Endothelial cell of umbilical vein (primary cell): ENCODE results near the gene RAB3IL1. TPM values are rescaled to one million over a fixed set of nuclear protein-coding genes. Genes with fewer than 3 reads are reported as not detected.

Experiments
- BruUV-seq: library from RNA; stranded (reverse); fragments of 400-500 nt; replicated peaks from 2 replicates; lab custom pipeline; 2021; lab: Mats Ljungman, UMichigan
- CTCF ChIA-PET: fragments of 300-600, 350-600 bp; sonication (Branson Sonifier 250); formaldehyde crosslinking; loops from one replicate; lab custom pipeline; 2021; ENCODE audit warnings: antibody characterized with exemption, inconsistent platforms; lab: Charles Lee
- POLR2A ChIA-PET: fragments of 300-600, 350-600 bp; sonication (Branson Sonifier 250); formaldehyde crosslinking; loops from one replicate; lab custom pipeline; 2021; ENCODE audit warnings: antibody characterized with exemption, inconsistent platforms; lab: Charles Lee
- DNase-seq: peaks from one replicate; pipeline ENCODE4 v3.0.0-alpha.2; 2011; ENCODE audit warnings: low read depth, low spot score
- FAIRE-seq: peaks from 2 replicates; lab custom pipeline; 2011; peaks lifted over from hg19 to GRCh38; lab: Jason Lieb, UNC
- H2AFZ ChIP-seq: 2 replicates; pipeline ENCODE4 v1.6.0; 2012; ENCODE audit warnings: low read depth, low read length, control low read depth, inconsistent platforms
- H3K27ac ChIP-seq: 2 replicates; pipeline ENCODE4 v1.5.1; 2011; ENCODE audit warnings: low read depth, mild to moderate bottlenecking, control low read depth, low read length, moderate library complexity; ENCODE audit not compliant: insufficient read depth
- H3K27me3 ChIP-seq, 2 experiments: 2 replicates each; pipeline versions ENCODE4 v1.6.0 to v1.6.1; 2011; ENCODE audit warnings: low read length in 2 of 2, mixed read lengths in 1 of 2; ENCODE audit not compliant: control insufficient read depth in 2 of 2, insufficient read depth in 2 of 2
- H3K36me3 ChIP-seq, 2 experiments: 2 replicates in 1 of 2; 3 replicates in 1 of 2; pipeline ENCODE4 v1.5.1; 2011; ENCODE audit warnings: low read length in 2 of 2, mild to moderate bottlenecking in 1 of 2, moderate library complexity in 1 of 2; ENCODE audit not compliant: control insufficient read depth in 2 of 2, insufficient read depth in 2 of 2; ENCODE audit errors: extremely low read depth in 1 of 2
- H3K4me1 ChIP-seq: 3 replicates; pipeline ENCODE4 v1.5.1; 2011; ENCODE audit warnings: mild to moderate bottlenecking, low read length; ENCODE audit not compliant: control insufficient read depth, insufficient read depth; ENCODE audit errors: extremely low read depth
- H3K4me2 ChIP-seq: 2 replicates; pipeline ENCODE4 v1.6.1; 2011; ENCODE audit warnings: low read length, control low read depth, mixed read lengths; ENCODE audit not compliant: insufficient read depth
- H3K4me3 ChIP-seq, 3 experiments: fragments of 200-600 bp in 1 of 3; sonication (generic), shearing (Covaris generic) in 1 of 3; replicated peaks in 1 of 3; 2 replicates each; pipeline ENCODE4 v1.5.1; 2011 to 2016; ENCODE audit warnings: control low read depth in 3 of 3, low read length in 3 of 3, mild to moderate bottlenecking in 2 of 3, inconsistent platforms in 1 of 3, low read depth in 1 of 3, moderate library complexity in 1 of 3; ENCODE audit not compliant: insufficient read depth in 1 of 3
- H3K79me2 ChIP-seq: 2 replicates; pipeline ENCODE4 v1.6.0; 2012; ENCODE audit warnings: low read length, inconsistent platforms; ENCODE audit not compliant: control insufficient read depth, insufficient read depth
- H3K9ac ChIP-seq: replicated peaks from 2 replicates; pipeline ENCODE3; 2011; ENCODE audit warnings: low read length, control low read depth; ENCODE audit not compliant: insufficient read depth; ENCODE audit errors: extremely low read depth
- H3K9me1 ChIP-seq: replicated peaks from 3 replicates; pipeline ENCODE4 v1.6.0; 2011; ENCODE audit warnings: mild to moderate bottlenecking, low read length; ENCODE audit not compliant: control insufficient read depth, insufficient read depth; ENCODE audit errors: extremely low read depth
- H3K9me3 ChIP-seq: replicated peaks from 2 replicates; pipeline ENCODE4 v1.5.1; 2012; ENCODE audit warnings: low read length, inconsistent platforms; ENCODE audit not compliant: control insufficient read depth, insufficient read depth
- H4K20me1 ChIP-seq: replicated peaks from 2 replicates; pipeline ENCODE3; 2011; ENCODE audit warnings: mild to moderate bottlenecking, low read length; ENCODE audit not compliant: control insufficient read depth, insufficient read depth; ENCODE audit errors: extremely low read depth
- EZH2 ChIP-seq: IDR thresholded peaks from 2 replicates; pipeline ENCODE4 v1.6.1; 2012; ENCODE audit warnings: borderline replicate concordance, low read depth, mild to moderate bottlenecking, moderate library complexity, low read length, inconsistent platforms; ENCODE audit not compliant: severe bottlenecking
- FOS ChIP-seq: IDR thresholded peaks from 2 replicates; pipeline ENCODE4 v1.6.1; 2011; ENCODE audit warnings: mild to moderate bottlenecking, low read length, moderate library complexity, borderline replicate concordance; ENCODE audit not compliant: insufficient read depth
- GATA2 ChIP-seq: IDR thresholded peaks from 2 replicates; pipeline ENCODE4 v1.7.0; 2011; ENCODE audit warnings: low read depth, mild to moderate bottlenecking, moderate library complexity, mixed read lengths, low read length; ENCODE audit not compliant: insufficient read length, insufficient read depth
- JUN ChIP-seq: IDR thresholded peaks from 2 replicates; pipeline ENCODE4 v1.6.1; 2011; ENCODE audit warnings: borderline replicate concordance, low read depth; ENCODE audit not compliant: insufficient read length, insufficient read depth
- MYC ChIP-seq: IDR thresholded peaks from one replicate; pipeline ENCODE4 v1.6.1; 2011; ENCODE audit warnings: mild to moderate bottlenecking, low read depth, low read length
- POLR2A ChIP-seq: IDR thresholded peaks from 2 replicates; pipeline ENCODE4 v1.6.1; 2012; ENCODE audit warnings: low read depth, mild to moderate bottlenecking, control low read depth, low read length
- POLR2AphosphoS5 ChIP-seq: IDR thresholded peaks from 2 replicates; pipeline ENCODE4 v1.6.1; 2012; ENCODE audit warnings: low read depth, mild to moderate bottlenecking, control low read depth, low read length, moderate library complexity; ENCODE audit not compliant: insufficient read depth
- dilution Hi-C: fragments of 300-500 bp; cut with MboI; formaldehyde crosslinking; loops from one replicate; pipeline ENCODE4 v1.15.0; 2019; ENCODE audit warnings: low sequenced_read_pairs; ENCODE audit not compliant: extremely low pct_ligation_motif_present
- intact Hi-C: fragments of 100-400 bp; cut with micrococcal nuclease; formaldehyde crosslinking; loops from one replicate; pipeline ENCODE4 v1.10.0; 2022
- polyA plus RNA-seq, 4 experiments: library from polyadenylated mRNA; depleted of rRNA in 3 of 4; stranded (reverse) in 3 of 4; unstranded in 1 of 4; fragments of >200 nt; gene quantifications; 2 replicates each; pipeline versions ENCODE4 v1.2.1 to v1.2.3, GENCODE V29; 2011 to 2012; ENCODE audit warnings: missing spikeins in 1 of 4
- total RNA-seq: library from RNA; stranded (reverse); gene quantifications from 2 replicates; pipeline ENCODE4 v1.2.3, GENCODE V29; 2021
- TF ChIP-seq, protein P1 (sequence below): IDR thresholded peaks from 2 replicates; pipeline ENCODE4 v1.6.1; 2011; ENCODE audit not compliant: insufficient read depth, insufficient read length
- TF ChIP-seq, protein P2 (sequence below), 2 donors: IDR thresholded peaks; 1 replicate in 1 of 2; 2 replicates in 1 of 2; pipeline ENCODE4 v1.5.1; 2011; ENCODE audit warnings: low read length in 2 of 2, mild to moderate bottlenecking in 2 of 2, moderate library complexity in 2 of 2, control low read depth in 1 of 2, inconsistent platforms in 1 of 2, low read depth in 1 of 2; ENCODE audit not compliant: insufficient read depth in 1 of 2; ENCODE audit errors: extremely low read depth in 1 of 2

Gene RAB3IL1
- total and polyA plus RNA-seq, 2 donors (not counting 3 experiments of a cell fraction or from before 2014, with no cell fraction given): 1.8 to 3.6 TPM

DNA sequence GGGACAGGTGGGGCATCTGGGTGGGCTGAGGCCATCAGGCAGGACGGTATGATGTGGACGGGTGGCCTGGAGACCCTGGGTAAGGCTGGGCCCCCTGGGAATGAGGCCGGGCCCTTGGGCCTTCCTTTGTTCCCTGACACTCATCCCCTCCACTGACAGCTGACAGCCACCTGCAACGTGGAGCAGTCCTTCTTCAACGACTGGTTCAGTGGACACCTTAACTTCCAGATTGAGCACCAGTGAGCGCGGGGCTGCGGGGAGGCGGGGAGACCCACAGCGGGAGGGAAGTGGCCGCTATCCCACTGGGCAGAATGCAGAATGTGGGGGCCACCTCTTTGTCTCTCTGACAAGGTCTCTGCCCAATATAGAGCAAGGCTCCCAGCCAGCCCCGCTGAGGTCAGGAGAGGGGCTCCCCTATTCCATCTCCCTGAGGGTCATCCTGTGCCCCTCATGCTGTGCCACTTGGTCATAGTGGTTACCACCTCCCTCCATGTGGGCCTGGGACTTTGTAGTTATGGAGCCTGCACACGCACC, 53.8 kb downstream of the RAB3IL1 start:
- dilution Hi-C loops: no loop called here
- POLR2A ChIA-PET: no interaction called here
- H4K20me1 ChIP-seq: no peaks in the 10 kb centered on the region

More for the DNA sequence above, 53.8 kb downstream of the RAB3IL1 start:
- no peak overlapping the region for H3K27ac ChIP-seq
- FAIRE-seq (no peak), DNase-seq (no peak)
- no TSS peak for BruUV-seq
- TF ChIP-seq MYC (no peak), FOS (no peak), POLR2A (no peak), JUN (no peak), EZH2 (no peak), POLR2AphosphoS5 (no peak), GATA2 (no peak)
- TF ChIP-seq, protein P1, sequence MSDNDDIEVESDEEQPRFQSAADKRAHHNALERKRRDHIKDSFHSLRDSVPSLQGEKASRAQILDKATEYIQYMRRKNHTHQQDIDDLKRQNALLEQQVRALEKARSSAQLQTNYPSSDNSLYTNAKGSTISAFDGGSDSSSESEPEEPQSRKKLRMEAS: no peak
- TF ChIP-seq, protein P2, sequence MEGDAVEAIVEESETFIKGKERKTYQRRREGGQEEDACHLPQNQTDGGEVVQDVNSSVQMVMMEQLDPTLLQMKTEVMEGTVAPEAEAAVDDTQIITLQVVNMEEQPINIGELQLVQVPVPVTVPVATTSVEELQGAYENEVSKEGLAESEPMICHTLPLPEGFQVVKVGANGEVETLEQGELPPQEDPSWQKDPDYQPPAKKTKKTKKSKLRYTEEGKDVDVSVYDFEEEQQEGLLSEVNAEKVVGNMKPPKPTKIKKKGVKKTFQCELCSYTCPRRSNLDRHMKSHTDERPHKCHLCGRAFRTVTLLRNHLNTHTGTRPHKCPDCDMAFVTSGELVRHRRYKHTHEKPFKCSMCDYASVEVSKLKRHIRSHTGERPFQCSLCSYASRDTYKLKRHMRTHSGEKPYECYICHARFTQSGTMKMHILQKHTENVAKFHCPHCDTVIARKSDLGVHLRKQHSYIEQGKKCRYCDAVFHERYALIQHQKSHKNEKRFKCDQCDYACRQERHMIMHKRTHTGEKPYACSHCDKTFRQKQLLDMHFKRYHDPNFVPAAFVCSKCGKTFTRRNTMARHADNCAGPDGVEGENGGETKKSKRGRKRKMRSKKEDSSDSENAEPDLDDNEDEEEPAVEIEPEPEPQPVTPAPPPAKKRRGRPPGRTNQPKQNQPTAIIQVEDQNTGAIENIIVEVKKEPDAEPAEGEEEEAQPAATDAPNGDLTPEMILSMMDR (IDR thresholded peaks at IDR 0.05; ENCODE audit: extremely low read depth in 1 of 2, insufficient read depth in 1 of 2, low read depth in 1 of 2, low read length in 2 of 2): no peak
- H3K9me1 ChIP-seq: no peaks in the 10 kb centered on the region
- no peaks in the 10 kb centered on the region for H3K27me3 ChIP-seq
- intact Hi-C loops: no loop called here
- H3K4me1 ChIP-seq: no peaks in the 10 kb centered on the region
- H3K79me2 ChIP-seq: no peaks in the 10 kb centered on the region
- no peaks in the 10 kb centered on the region for H3K9me3 ChIP-seq
- H3K4me2 ChIP-seq: no peak overlapping the region
- CTCF ChIA-PET: interaction anchor here (2.2 kb wide), 1 partner anchor 66 kb away, joined by 7 read pairs; no protein-coding TSS in a partner anchor
- no peak overlapping the region for H2AFZ ChIP-seq
- no peak overlapping the region for H3K4me3 ChIP-seq
- no peak overlapping the region for H3K9ac ChIP-seq
- H3K36me3 ChIP-seq: peaks cover 18 to 30% of the 10 kb centered on the region in 2 experiments
